GM19455 (cell line): ENCODE data around the gene DAB1.

Experiments used
- ATAC-seq: cut with Tn5 transposase; IDR thresholded peaks from one replicate; pipeline ENCODE4 v1.9.1; 2021; ENCODE audit not compliant: unreplicated experiment

DAB1 gene

GRCh38 chr1:57036641-57037579 is 386.9 kb downstream of the DAB1 start:
- no peak for ATAC-seq

DNA sequence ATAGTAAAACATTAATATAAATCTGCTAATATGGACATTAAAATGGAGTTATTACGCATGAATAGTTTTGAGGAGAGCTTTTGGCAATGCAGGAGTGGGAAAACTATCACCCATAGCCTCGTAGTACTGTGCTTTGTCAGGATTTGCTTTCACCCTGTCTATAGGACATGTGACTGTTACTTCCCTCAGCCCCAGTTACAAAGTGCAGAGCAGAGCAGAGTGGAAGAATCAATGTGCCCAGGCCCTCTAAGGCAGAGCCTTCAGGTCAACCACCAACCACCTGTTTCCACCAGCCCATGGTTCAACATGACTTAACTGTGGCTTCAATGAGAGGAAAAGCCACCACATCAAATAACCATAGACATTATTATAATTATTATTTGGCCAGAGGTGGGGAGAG is 389.1 kb downstream of the DAB1 start:
- no peak for ATAC-seq

GRCh38 chr1:57033222-57034001 is 390.4 kb downstream of the DAB1 start:
- ATAC-seq: no peak

DNA sequence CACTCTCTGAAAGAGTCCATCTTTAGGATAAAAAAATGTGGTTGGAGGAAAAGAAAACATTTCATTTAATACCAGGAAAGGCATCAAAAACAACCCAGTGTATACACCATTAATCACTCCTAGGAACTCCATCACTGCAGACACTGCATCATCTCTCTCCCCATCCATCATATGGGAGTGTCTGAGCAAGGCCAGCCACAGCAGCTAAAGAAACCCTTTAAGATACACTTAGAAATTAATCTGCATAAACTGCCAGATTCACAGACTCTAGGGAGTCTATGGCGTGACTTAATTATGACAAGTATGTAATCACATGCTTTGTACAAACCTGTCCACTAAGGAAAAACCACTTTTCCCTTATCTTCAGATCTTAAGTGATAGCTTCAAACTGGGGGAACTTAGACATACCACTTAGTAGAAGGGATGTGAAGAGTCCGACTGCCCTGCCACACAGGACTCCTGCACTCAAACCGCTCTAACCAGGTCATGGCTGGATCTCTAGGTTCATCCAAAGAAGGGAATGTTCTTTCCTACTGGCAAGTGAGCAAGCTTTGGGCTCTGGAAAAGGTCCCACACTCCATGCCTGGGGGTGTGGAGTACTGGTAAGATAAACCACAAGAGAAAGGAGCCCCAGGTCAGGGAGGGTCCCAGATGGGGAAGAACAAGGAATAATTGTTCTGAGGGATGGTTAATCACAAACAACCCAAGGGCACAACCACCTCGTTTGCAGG is 397.1 kb downstream of the DAB1 start:
- no peak for ATAC-seq

DNA sequence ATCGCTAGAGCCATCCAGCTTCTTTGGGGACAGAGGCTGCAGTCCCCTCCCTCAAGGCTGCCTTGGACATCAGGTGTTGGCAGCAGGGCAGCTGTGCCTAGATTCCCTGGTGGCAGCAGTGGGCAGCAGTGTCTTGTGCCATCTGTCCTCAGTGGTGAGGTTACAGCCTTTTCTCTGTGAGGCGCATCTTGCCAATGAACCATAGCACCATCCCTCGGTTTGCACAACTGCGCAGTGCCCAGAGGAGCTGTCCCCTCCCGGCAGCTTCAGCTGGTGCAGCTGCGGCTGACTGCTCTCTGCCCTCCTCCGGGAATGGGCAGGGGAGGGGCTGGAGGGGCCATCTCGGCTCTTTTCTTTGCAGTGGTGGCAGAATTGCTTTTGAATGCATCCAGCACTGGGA is 399.0 kb downstream of the DAB1 start:
- ATAC-seq: no peak

DNA sequence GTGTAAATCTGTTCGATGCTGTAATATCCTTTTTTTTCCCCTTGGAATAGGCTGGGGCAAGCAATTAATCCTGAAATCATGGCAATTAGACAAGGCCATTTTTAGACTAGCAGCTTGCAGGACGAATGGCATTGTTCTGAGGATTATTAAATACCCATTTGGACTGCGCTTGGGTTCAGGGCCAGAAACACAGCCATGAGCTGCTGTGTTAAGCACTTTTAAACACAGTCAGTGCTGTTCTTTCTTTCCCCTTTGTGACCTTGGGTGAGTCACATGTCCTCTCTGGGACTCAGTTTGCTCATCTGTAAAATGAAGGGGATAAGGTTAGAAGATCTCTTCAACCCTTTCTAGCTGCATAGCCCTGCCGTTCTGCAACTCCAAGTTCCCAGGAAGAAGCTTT is 399.4 kb downstream of the DAB1 start:
- no peak for ATAC-seq

- ATAC-seq: no peak
Measured at GRCh38 chr1:57020216-57020615, 403.6 kb downstream of the DAB1 start.

DNA sequence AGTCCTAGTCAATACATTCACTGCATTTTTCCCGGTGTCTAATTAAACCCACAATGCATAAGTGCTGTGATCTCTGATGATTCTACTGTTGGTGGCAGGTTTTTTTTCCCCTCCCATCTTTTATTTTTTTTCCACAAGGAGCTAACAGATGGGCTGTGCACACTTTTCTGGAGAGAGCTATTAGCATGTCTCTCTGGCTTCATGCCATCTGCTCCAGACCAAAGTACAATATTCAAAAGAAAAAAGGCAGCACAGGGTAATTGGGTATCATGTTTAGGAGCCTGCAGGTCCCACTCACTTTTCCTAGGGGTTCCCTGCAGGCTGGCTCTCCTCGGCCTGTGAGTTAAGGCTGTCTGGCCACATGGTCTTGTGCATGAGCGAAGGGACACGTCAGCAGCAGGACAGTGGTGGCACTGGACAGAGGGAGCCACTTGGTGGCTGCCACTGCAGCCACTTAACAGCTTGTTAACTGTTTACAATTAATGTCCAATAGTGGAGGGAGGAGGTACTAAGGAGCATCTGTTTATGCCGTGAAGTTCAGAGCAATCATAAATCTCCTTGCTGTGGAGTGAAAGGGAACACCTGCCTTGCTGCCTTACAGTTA is 404.5 kb downstream of the DAB1 start:
- ATAC-seq: no peak

GRCh38 chr1:57018119-57018518 is 405.7 kb downstream of the DAB1 start:
- no peak for ATAC-seq

GRCh38 chr1:57017717-57018116 is 406.1 kb downstream of the DAB1 start:
- no peak for ATAC-seq

DNA sequence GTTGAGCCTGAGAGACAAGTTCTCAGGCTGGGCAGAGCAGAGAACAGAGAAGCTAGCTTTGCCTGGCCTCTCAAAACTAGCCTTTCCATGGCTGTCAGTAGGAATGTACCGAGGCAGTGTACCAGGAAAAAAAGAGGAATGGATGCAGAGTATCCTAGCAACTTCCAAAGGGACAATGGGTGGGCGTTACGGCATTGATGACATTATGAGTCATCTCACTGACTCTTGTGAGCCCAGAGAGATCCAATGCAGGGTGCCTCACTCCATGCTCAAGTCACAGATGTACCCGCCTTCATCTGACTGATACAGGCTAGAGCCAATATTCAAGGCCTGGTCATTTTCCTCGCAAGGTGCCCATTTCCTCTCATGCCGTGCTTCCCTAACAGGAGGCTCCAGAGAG is 406.7 kb downstream of the DAB1 start:
- ATAC-seq: no peak

DNA sequence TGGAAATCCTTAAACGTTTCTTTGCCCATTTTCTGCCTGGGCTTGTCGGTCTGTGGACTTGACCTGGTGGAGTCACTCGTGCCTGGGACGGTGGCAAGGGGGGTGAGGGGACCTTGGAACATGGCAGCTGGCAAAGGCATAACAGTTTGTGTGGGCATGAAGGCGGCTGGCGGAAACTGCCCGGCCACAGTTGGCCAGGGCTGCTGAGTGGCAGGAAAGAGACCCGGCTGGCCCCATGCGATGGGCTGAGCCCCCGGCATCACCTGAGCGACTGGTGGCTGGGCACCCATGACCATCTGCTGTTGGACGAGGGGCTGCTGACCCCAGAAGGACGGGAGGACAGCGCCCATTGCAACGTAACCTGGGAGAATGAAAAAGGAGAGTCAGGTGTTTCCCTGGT is 408.8 kb downstream of the DAB1 start:
- no peak for ATAC-seq

DNA sequence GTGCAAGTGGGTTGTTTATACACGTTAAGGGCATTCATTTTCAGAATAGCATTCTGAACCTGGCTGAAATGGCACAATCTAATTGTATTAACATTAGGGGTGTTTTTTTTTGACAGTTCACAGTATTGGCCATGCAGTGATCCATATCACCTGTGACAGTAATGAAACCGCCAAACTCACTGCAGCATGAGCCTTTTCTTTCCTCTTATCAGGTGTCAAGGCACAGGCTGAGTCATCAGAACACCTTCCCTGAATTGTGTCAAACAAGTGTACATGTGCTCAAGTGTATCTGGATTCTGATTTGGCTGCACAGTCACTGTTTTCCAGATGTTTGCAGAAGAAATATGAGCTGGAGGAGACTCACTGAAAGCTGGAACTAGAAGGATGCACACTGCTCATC is 410.3 kb downstream of the DAB1 start:
- ATAC-seq: no peak

DNA sequence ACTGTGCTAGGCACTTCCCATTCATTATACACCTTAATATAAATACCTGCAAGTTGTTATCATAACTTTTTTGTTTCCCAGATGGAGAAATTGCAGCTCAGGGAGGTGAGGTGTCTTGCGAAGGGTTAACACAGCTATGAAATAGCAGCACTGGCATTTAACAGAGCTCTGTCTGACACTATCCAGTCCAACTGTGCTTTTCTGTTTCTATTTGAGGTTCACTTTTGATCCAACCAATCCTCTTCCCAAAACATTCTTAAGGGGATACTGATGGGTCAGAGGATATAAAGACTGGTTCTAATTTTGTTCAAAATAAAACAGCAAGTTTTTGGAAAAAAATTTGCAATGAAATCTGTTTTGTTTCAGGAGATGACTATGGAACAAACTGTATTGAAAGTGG is 411.5 kb downstream of the DAB1 start:
- ATAC-seq: no peak

GRCh38 chr1:57010511-57010910 is 413.3 kb downstream of the DAB1 start:
- no peak for ATAC-seq

DNA sequence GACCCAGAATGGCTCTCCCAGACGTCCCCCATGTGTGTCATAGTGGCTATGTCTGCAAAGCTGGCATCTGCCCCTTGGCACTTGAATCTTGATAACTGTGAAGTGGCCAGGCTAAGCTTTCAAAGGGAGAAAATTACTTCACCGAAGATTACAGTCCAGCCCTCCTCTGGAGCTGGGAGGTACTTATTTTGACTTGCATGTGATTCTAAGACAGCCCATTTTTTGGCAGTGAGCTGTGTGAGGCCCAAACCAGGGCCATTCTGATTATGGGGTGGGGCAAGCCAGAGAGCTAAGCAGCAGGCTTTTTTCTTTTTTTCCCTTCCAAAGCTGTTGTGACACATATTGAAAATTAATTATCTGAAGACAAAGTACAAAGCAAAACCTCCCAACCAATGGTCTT is 415.9 kb downstream of the DAB1 start:
- no peak for ATAC-seq

DNA sequence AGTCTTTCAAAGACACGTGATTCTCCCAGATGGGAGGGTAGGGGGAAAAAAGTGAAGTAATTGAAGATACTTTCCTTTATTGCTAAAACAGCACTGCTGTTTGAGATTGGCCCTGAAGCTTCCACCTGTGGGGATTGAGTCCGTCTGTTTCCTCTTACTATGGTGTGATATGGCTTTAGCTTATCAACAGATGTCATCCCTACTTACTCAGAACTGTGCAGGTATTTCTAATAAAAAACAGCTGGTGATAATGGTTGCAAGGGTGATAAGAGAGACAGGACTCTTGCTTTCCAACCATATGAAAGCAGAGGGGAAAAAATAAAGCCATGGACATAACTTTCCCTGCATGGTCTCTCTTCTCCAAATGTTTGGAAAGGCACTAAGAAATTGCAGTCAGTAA is 416.4 kb downstream of the DAB1 start:
- ATAC-seq: no peak

GRCh38 chr1:57003398-57004139 is 420.3 kb downstream of the DAB1 start:
- no peak for ATAC-seq

GRCh38 chr1:56995414-56996100 is 428.3 kb downstream of the DAB1 start:
- ATAC-seq: no peak

DNA sequence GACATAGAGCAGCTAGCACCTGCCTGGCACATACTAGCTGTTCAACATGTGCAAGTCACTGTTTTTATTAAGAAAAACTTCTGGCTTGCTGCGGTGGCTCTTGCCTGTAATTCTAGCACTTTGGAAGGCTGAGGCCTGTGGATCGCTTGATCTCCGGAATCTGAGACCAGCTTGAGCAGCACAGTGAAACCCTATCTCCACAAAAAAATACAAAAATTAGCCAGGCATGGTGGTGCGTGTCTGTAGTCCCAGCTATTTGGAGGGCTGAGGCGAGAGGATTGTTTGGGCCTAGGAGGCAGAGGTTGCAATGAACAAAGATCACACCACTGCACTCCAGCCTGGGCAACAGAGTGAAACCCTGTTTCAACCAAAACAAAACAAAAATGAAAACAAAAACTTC is 430.4 kb downstream of the DAB1 start:
- ATAC-seq: no peak
